LNCaP clone FGC (cell line): ENCODE measurements around the gene CNGA2.

Source experiments
- DNase-seq: peaks from one replicate; pipeline ENCODE4 v3.0.0-alpha.2; 2011; ENCODE audit warnings: low read depth
- H3K4me3 ChIP-seq: 2 replicates; pipeline ENCODE4 v1.5.1; 2011; ENCODE audit warnings: mild to moderate bottlenecking, low read depth, low read length, control low read depth
- CTCF ChIP-seq: IDR thresholded peaks from 2 replicates; pipeline ENCODE4 v1.5.1; 2012; ENCODE audit warnings: mild to moderate bottlenecking; ENCODE audit not compliant: control insufficient read depth, insufficient read depth; ENCODE audit errors: extremely low read depth

Gene CNGA2

GRCh38 chrX:151734446-151734845, at the start of gene CNGA2:
CNGA2 (plus strand) TSS chrX:151734746; CDS start chrX:151738484, 3,738 bp downstream.
- H3K4me3 ChIP-seq = no peak within 1 kb of the TSS
- no peak for TF ChIP-seq CTCF

GRCh38 chrX:151687635-151688034, 46.9 kb upstream of the CNGA2 start:
- TF ChIP-seq CTCF = no peak
- H3K4me3 ChIP-seq = no peak overlapping the region
- DNase-seq = no peak

More at GRCh38 chrX:151734446-151734845, at the start of gene CNGA2:
- DNase-seq = no peak

GRCh38 chrX:151688695-151689094, 45.9 kb upstream of the CNGA2 start:
- DNase-seq = no peak
- no peak for TF ChIP-seq CTCF
- no peak overlapping the region for H3K4me3 ChIP-seq

- no peak overlapping the region for H3K4me3 ChIP-seq
- DNase-seq = no peak
- TF ChIP-seq CTCF = no peak
Measured at GRCh38 chrX:151692825-151693224, 41.7 kb upstream of the CNGA2 start.

- DNase-seq = no peak
- no peak overlapping the region for H3K4me3 ChIP-seq
- TF ChIP-seq CTCF = no peak
Measured at GRCh38 chrX:151694121-151694520, 40.4 kb upstream of the CNGA2 start.

GRCh38 chrX:151694661-151695582, 39.6 kb upstream of the CNGA2 start, which contains the start of gene PRRG3:
PRRG3 (plus strand) TSS chrX:151695458; CDS start chrX:151698815, 3,357 bp downstream.
- no peak within 1 kb of the TSS for H3K4me3 ChIP-seq
- DNase-seq = no peak
- no peak for TF ChIP-seq CTCF
